Natural killer cell (primary cell): Measurements from ENCODE around the gene ATP10A. TPM values are rescaled to one million over a fixed set of nuclear protein-coding genes. Genes with fewer than 3 reads are reported as not detected.

ENCODE experiments used
- ATAC-seq, 3 donors: fragments of 150-1000 bp in 2 of 3; fragments of 200-7000 bp in 1 of 3; cut with Tn5 transposase; 1 replicate in 1 of 3; 2 replicates in 2 of 3; pipeline ENCODE4 v1.10.0; 2021; ENCODE audit warnings: mild to moderate bottlenecking in 2 of 3, moderate library complexity in 2 of 3
- DNase-seq, 2 donors: peaks; one replicate each; pipeline versions ENCODE4 v3.0.0 to v3.0.0-alpha.2; 2013 to 2021; ENCODE audit warnings: mixed read lengths in 1 of 2
- H3K27ac ChIP-seq: one replicate; pipeline ENCODE4 v1.5.1; 2013; ENCODE audit warnings: mild to moderate bottlenecking, low read length
- H3K27me3 ChIP-seq: one replicate; pipeline ENCODE4 v1.6.1; 2013; ENCODE audit warnings: low read length; ENCODE audit not compliant: control insufficient read depth, insufficient read depth
- H3K36me3 ChIP-seq: one replicate; pipeline ENCODE4 v1.6.1; 2013; ENCODE audit warnings: low read length; ENCODE audit not compliant: control insufficient read depth, insufficient read depth
- H3K4me1 ChIP-seq: one replicate; pipeline ENCODE4 v1.6.1; 2013; ENCODE audit warnings: low read length; ENCODE audit not compliant: control insufficient read depth, insufficient read depth
- H3K4me3 ChIP-seq: one replicate; pipeline ENCODE4 v1.5.1; 2013; ENCODE audit warnings: low read length
- H3K9me3 ChIP-seq: one replicate; pipeline ENCODE4 v1.6.1; 2013; ENCODE audit warnings: low read length; ENCODE audit not compliant: control insufficient read depth, insufficient read depth
- H3K27ac Mint-ChIP-seq, 2 donors: one replicate each; pipeline ENCODE4 v1.8.0; 2022; ENCODE audit warnings: mild to moderate bottlenecking in 2 of 2, mixed read lengths in 2 of 2, moderate library complexity in 1 of 2
- H3K27me3 Mint-ChIP-seq, 2 donors: one replicate each; pipeline ENCODE4 v1.8.0; 2022; ENCODE audit warnings: low read depth in 2 of 2, mixed read lengths in 2 of 2
- H3K36me3 Mint-ChIP-seq: one replicate; pipeline ENCODE4 v1.8.0; 2022; ENCODE audit warnings: mixed read lengths
- H3K4me1 Mint-ChIP-seq, 2 donors: one replicate each; pipeline ENCODE4 v1.8.0; 2022; ENCODE audit warnings: mixed read lengths in 2 of 2
- H3K4me3 Mint-ChIP-seq: one replicate; pipeline ENCODE4 v1.8.0; 2022; ENCODE audit warnings: mild to moderate bottlenecking, moderate library complexity, mixed read lengths
- H3K9me3 Mint-ChIP-seq, 2 donors: one replicate each; pipeline ENCODE4 v1.8.0; 2022; ENCODE audit warnings: mixed read lengths in 2 of 2
- WGBS: methylation state at CpG from one replicate; pipeline ENCODE4 v1.1.7; 2013; ENCODE audit warnings: missing lambda C conversion rate; ENCODE audit not compliant: insufficient coverage; 5-methylcytosine and 5-hydroxymethylcytosine counted together
- intact Hi-C: fragments of 100-400 bp; cut with micrococcal nuclease; formaldehyde crosslinking; loops from one replicate; pipeline ENCODE4 v1.14.2; 2022
- total RNA-seq, 4 donors: library from RNA; stranded (reverse); fragments of 120-200 nt in 1 of 4; gene quantifications; one replicate each; pipeline versions ENCODE4 v1.2.3 to v1.2.4, GENCODE V29; 2013 to 2022
- TF ChIP-seq, protein P1 (sequence below): fragments of 200-600 bp; IDR thresholded peaks from one replicate; pipeline ENCODE4 v1.8.0; 2022; ENCODE audit warnings: antibody characterized with exemption

Gene ATP10A
- total RNA-seq, 3 donors from 2014 or later (not counting 1 experiment from before 2014, with no cell fraction given): 50.1 to 67.0 (median 51.2) TPM

DNA sequence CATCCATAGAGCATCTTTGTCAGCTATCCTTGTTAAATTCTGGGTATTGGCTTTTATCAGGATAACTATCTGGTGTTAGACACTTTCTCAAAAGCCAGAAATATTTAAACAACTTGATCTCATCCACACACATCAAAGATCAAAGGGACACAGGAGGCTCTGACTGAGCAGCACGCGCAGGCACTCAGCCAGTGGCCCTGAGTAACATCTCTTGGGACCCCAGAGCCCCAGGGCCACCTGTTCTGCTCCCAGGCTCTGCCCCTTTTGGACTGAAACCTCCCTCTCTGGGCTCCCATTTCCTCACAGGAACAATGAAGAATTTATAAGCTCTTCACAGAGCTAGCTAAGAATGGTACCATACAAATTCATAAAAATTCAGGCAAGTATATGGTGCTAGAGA lies 16.1 kb downstream of the ATP10A start:
- 37% methylated on average over 2 of the region's 2 CpGs for WGBS
- Mint-ChIP-seq H3K27ac (peak overlapping the region; percentile 90 to 95), H3K27me3 (no peaks in the 10 kb centered on the region), H3K9me3 (no peaks in the 10 kb centered on the region), H3K4me1 (peaks cover 81 to 82% of the 10 kb centered on the region in 2 donors), H3K36me3 (no peaks in the 10 kb centered on the region), H3K4me3 (peak overlapping the region; percentile 52)
- TF ChIP-seq, protein P1, sequence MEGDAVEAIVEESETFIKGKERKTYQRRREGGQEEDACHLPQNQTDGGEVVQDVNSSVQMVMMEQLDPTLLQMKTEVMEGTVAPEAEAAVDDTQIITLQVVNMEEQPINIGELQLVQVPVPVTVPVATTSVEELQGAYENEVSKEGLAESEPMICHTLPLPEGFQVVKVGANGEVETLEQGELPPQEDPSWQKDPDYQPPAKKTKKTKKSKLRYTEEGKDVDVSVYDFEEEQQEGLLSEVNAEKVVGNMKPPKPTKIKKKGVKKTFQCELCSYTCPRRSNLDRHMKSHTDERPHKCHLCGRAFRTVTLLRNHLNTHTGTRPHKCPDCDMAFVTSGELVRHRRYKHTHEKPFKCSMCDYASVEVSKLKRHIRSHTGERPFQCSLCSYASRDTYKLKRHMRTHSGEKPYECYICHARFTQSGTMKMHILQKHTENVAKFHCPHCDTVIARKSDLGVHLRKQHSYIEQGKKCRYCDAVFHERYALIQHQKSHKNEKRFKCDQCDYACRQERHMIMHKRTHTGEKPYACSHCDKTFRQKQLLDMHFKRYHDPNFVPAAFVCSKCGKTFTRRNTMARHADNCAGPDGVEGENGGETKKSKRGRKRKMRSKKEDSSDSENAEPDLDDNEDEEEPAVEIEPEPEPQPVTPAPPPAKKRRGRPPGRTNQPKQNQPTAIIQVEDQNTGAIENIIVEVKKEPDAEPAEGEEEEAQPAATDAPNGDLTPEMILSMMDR: no peak
- Histone ChIP-seq H3K4me3 (no peak overlapping the region), H3K36me3 (no peaks in the 10 kb centered on the region), H3K27me3 (no peaks in the 10 kb centered on the region), H3K27ac (peak overlapping the region; percentile 70), H3K4me1 (peaks cover 61% of the 10 kb centered on the region), H3K9me3 (no peaks in the 10 kb centered on the region)
- DNase-seq (peak in 1 of 2 donors; percentile 37), ATAC-seq (no peak)
- intact Hi-C loops: loop anchor here (5.0 kb wide), 1 partner anchor 35 kb away; no protein-coding TSS in a partner anchor

DNA sequence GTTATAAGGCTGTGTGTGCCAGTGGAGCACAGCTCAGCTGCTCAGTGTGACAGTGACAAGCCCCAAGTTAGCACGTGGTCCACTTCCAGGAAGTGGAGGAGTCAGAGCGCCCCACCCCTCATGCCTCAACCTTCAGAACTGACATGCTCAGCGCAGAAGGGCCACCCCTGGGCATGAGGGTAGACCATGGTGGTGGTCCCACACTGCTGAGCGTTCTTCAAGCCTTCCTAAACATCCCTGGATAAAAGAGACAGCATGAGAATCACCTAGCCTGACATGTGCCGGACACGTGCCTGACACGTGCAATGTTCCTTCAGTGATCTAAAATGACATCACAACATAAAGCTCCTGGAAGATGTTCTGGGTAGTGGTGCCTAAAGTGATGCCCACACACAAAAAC lies 16.8 kb downstream of the ATP10A start:
- peak overlapping the region; percentile 70 for H3K27ac ChIP-seq
- H3K27ac Mint-ChIP-seq: peak overlapping the region; percentile 90 to 95
- 20% methylated on average over 4 of the region's 7 CpGs for WGBS

DNA sequence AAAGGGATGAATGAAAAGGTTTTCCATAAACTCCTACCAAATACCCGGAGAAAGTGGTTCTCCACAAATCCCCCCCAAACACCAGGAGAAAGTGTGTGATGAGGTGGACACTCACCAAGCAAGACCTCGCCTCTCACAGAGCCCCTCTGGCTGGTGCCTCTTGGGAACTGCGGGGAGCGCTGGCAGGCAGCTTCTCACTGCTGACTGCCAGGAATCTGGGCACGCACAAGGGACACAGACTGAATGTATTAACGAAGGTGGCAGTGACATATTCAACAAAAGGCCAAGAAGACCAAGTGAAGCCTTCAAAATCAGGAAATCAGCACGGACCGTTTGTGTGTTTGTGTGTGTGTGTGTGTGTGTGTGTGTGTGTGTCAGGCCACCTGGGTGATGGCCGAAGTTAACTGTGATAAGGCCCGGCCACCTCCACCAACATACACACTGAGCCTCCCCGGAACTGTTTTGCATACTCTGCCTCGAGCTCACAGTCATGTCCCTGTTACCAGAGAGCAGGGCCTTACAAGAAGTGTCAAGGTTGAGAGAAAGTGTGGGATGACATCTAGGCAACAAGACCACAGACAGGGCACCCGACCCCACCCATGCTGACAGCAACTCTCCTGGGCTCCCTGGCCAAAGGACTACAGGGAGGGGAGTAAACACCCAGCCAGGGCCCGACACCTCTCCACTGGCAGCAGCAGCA lies 18.0 kb downstream of the ATP10A start:
- WGBS: 67% methylated on average over 10 of the region's 14 CpGs

More for the DNA sequence above, 16.8 kb downstream of the ATP10A start:
- H3K9me3 Mint-ChIP-seq: no peaks in the 10 kb centered on the region
- H3K36me3 Mint-ChIP-seq: no peaks in the 10 kb centered on the region
- peak overlapping the region; percentile 85 for H3K4me3 Mint-ChIP-seq
- Histone ChIP-seq H3K27me3 (no peaks in the 10 kb centered on the region), H3K9me3 (no peaks in the 10 kb centered on the region), H3K4me1 (peaks cover 57% of the 10 kb centered on the region), H3K4me3 (no peak overlapping the region), H3K36me3 (no peaks in the 10 kb centered on the region)
- TF ChIP-seq, protein P1: no peak
- H3K27me3 Mint-ChIP-seq: no peaks in the 10 kb centered on the region
- peaks cover 81 to 82% of the 10 kb centered on the region in 2 donors for H3K4me1 Mint-ChIP-seq
- ATAC-seq (peak; percentile 71 to 86 (median 80)), DNase-seq (peak; percentile 57 to 77)
- intact Hi-C loops: loop anchor here (1.0 to 5.0 kb wide), 2 partner anchors 14 to 34 kb away; no protein-coding TSS in a partner anchor

More for the DNA sequence above, 18.0 kb downstream of the ATP10A start:
- H3K27me3 ChIP-seq: no peaks in the 10 kb centered on the region
- H3K36me3 Mint-ChIP-seq: no peaks in the 10 kb centered on the region
- H3K4me1 Mint-ChIP-seq: peaks cover 77 to 81% of the 10 kb centered on the region in 2 donors
- DNase-seq (peak in 1 of 2 donors; percentile 22), ATAC-seq (peak; percentile 9 to 34 (median 31))
- intact Hi-C loops: loop anchor here (5.0 kb wide), 1 partner anchor 33 kb away; no protein-coding TSS in a partner anchor
- no peaks in the 10 kb centered on the region for H3K36me3 ChIP-seq
- peak overlapping the region; percentile 70 for H3K27ac ChIP-seq
- H3K4me3 Mint-ChIP-seq: peak overlapping the region; percentile 85
- no peaks in the 10 kb centered on the region for H3K9me3 ChIP-seq
- TF ChIP-seq, protein P1: no peak
- H3K9me3 Mint-ChIP-seq: no peaks in the 10 kb centered on the region
- H3K4me1 ChIP-seq: peaks cover 47% of the 10 kb centered on the region
- peak overlapping the region; percentile 90 to 95 for H3K27ac Mint-ChIP-seq
- no peak overlapping the region for H3K4me3 ChIP-seq
- no peaks in the 10 kb centered on the region for H3K27me3 Mint-ChIP-seq
